GM21786 (cell line): ENCODE data around the gene SMIM10L1.
A peak's percentile ranks its signal among the peaks of the same experiment; 100 is the strongest.

ENCODE experiments used
- ATAC-seq: cut with Tn5 transposase; IDR thresholded peaks from one replicate; pipeline ENCODE4 v1.9.1; 2021; ENCODE audit not compliant: unreplicated experiment

SMIM10L1 gene

DNA sequence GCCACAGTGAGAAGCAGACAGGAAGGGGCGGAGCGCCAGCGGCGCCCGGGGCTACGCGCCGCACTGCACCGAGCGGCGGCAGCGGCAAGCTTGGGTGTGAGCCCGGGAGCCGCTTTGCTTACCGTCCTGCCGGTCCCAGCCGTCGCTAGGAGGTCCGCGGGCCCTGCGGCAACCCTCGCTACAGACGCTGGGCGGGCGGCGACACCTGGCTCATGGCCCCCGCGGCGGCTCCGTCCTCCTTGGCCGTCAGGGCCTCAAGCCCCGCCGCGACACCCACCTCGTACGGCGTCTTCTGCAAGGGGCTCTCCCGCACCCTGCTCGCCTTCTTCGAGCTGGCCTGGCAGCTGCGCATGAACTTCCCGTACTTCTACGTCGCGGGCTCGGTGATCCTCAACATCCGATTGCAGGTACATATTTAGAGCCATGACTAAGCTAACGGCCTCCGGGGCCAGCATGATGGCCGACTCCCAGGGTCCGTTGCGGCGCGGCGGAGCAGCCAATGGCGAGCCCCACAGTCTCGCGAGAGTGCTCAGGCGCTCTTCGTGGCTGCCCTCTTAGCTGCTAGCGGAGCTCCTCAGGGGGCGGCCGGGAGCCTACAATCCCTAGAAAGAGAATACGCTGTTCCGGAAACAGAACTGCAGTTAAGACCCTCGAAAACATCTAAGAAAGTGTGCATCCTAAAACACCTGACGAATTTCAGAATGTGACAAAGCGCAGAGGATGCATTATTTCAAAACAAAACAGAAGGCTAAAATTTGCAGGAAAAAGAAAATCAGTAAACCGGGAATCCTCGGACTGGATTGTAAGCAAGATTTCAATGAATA lies at the start of gene SMIM10L1:
TSS of gene SMIM10L1 (plus strand) at position 50 of the 824 bp plus-strand sequence. CDS start at position 213, 163 bp downstream.
- ATAC-seq: peak; percentile 96

GRCh38 chr12:11130382-11130781 lies 40.6 kb upstream of the SMIM10L1 start:
- ATAC-seq: no peak

GRCh38 chr12:11130999-11131398 lies 40.0 kb upstream of the SMIM10L1 start:
- ATAC-seq: no peak

DNA sequence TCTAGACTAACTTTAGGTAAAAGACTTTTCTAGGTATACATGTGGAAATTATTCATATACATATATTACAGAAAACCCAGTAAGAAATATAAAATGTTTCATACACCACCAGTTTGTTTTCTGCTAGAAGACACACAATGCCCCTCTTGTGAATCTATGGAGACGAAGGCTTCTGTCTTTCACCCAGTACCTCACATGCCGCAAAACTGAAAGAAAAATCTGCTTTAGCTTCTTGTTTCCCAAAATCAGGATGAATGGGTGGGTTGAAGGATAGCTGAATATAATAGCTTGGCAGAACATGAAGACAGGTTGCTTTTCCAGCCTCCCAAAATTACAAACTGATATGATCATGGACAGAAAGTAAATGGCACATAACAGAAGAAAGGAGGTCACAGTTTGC lies 37.8 kb upstream of the SMIM10L1 start:
- ATAC-seq: no peak

DNA sequence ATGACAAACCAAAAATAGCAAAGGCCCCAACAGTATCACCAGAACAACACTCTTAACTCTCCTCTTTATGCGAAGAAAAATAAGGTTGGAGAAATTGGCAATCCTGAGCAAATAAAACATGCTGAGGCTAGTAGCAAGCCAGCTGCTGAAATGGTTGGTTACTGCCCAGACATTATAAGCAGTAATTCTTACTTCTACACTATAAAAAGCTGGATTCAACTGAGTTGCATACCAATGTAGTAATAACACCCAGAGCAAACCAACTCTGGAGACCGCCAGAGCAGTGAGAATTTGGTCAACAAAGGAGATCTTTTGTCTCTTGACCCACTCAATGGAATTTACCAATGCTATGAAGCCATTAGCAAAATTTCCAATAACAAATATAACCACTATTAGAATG lies 37.2 kb upstream of the SMIM10L1 start:
- no peak for ATAC-seq

DNA sequence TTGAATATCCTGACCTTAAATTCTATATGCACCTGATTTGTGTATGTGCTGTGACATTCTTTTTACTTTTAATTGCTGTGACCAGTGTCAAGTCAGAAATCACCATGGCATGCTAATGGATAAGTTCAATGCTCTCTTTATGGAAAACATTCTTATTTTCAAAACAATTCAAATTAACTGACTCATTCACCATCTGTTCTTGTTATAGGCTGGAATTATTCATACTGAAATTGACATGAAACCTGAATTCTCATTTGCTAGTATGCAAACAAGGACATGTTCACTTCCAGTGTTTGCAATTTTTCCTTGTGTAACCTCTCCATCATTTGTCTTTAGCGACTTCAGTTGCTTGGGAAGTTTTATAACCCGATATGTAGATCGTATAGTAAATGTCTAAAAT lies 36.7 kb upstream of the SMIM10L1 start, which contains the start of gene TAS2R30:
TSS of gene TAS2R30 (minus strand) at position 340 of the 400 bp plus-strand sequence. CDS start 400 bp downstream, outside the sequence.
- ATAC-seq: no peak

DNA sequence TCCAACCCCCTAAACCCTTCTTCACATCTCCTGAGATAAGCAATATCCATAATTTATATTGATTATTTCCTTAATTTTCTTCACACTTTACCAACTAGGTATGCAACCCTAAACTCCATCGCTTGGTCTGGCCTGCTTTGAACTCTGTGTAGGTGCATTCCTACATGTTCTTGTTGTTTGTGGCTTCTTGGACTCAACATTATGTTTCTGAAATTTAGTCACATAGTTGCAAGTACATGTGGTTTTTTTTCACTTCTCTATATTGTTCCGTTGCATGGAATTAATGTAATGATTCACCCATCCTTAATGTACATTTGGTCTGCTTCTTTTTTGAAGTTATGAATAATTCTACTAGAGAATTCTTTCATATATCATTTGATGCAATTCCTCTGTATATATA lies 34.9 kb upstream of the SMIM10L1 start:
- ATAC-seq: no peak

- ATAC-seq: no peak
These were observed 27.6 kb upstream of the SMIM10L1 start for GRCh38 chr12:11143352-11143751.

- no peak for ATAC-seq
These were observed 26.7 kb upstream of the SMIM10L1 start for GRCh38 chr12:11144297-11144696.

GRCh38 chr12:11147420-11147819 lies 23.6 kb upstream of the SMIM10L1 start:
- no peak for ATAC-seq

- ATAC-seq: no peak
These were observed 20.2 kb upstream of the SMIM10L1 start for GRCh38 chr12:11150832-11151231.

GRCh38 chr12:11152725-11153124 lies 18.3 kb upstream of the SMIM10L1 start:
- ATAC-seq: no peak

DNA sequence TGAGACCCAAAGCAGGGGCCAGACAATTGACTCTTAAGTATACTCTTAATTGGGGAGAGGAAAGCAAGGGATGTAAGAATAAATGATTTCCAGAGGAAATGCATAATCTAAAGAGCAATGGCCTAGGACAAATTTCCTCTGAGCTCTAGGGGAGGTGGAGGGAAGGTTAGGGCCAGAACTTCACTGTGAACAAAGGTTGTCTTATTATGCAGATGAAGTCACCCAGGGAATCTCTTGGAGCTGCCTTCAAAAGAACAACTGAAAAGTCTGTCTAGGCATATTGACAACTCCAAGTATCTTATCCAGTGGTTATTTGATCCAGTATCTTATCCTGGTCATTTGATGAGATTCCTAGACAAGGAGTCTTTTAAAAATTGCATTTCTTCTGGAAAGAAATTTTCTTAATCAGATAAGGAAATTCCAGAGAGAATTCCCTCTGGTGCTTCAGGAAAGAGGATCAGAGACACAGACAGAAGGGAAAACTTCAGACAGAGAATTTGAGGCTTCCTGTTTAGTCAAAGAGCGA lies 16.5 kb upstream of the SMIM10L1 start:
- ATAC-seq: no peak

DNA sequence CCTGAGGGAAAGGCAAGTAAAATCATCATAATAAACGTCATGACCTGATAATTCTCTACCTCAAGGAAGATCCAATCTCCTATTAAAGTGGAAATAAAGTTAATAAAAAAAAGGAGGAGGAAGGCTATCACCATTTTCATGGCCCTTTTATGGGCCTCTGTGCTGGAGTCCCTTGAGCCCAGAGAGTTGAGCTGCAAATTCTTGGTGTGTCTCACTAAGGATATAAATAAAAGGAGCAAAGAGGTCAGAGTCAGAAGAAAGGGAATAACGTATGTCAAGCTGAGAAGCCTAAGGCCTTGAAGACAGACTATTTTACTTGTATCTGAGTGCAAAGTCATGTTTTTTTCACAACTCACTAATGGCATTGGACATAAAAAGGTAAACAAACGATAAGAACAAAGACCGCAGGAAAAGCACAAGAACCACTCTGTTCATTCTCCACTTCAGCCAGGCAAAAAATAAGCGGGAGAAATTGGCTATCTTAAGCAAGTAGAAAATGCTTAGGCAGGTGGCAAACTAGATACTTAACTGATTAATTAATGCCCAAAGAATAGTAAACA lies 12.0 kb upstream of the SMIM10L1 start:
- no peak for ATAC-seq

DNA sequence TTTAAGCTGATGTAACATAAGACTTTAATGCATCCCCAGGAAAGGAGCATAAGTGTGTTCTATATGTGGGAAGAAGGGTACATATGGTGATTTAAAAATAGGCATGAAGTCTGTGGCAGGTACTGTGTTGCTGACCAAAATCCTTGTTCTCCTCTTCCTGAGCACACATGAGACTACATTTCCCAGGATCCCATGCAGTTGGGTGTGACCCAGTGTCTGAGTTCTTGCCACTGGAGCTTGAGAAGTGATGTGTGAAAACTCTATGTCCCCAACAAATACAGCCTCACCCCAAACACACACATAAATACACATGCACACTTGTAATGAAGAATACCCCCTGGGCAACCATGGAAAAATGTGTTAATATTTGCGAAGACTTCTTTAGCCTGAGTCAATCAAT lies 8.5 kb upstream of the SMIM10L1 start:
- no peak for ATAC-seq

DNA sequence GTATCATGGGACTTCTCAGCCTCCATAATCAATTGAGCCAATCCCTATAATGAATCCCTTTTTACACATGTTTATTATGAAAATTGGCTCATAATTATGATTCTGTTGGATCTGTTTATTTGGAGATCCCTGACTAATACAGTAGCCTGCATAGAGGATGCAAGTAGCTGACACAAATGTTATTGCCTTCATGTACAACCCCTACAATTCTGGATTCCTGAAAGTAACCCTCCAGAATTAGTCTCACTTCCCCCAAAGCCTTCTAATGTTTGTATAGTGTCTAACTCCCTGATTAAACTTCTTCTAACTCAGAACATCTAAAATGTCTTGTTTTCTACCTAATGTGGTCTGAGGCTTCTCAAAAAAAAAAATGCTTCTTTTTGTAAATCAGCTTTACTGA lies 6.6 kb upstream of the SMIM10L1 start:
- no peak for ATAC-seq

DNA sequence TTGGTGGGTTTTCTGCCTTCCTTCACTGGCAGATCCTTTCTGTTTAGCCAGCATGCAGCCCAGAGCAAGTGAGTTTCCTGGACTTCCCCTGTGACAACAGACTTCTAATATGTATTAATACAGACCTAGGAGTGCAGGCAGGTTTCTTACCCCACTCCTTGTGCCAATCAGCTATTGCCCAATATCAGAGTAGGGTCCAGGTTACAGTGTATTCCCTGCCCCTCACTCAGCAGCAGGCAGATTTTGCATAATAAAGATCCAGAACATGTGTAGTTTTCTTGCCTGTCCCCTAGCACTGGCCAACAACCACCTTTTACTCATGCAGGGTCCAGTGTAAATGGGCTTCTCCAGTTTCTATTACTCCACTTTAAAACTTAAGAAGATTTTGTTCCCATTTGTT lies 4.7 kb upstream of the SMIM10L1 start:
- no peak for ATAC-seq

DNA sequence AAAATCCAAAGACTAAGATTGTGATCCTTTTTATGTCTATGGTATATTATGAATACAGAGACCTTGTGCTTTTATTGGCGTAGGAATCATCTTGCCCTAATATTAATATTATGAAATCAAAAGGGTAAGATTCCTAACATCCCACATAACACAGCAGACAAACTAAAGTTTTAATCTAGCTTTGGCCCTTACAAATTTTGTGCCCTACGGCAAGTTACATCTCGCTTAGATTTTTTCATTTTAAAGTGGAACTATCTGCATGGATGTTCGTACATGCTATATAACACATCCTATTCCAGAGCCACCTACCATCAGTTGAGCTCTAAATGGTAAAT lies 217 bp upstream of the SMIM10L1 start:
- ATAC-seq: no peak

DNA sequence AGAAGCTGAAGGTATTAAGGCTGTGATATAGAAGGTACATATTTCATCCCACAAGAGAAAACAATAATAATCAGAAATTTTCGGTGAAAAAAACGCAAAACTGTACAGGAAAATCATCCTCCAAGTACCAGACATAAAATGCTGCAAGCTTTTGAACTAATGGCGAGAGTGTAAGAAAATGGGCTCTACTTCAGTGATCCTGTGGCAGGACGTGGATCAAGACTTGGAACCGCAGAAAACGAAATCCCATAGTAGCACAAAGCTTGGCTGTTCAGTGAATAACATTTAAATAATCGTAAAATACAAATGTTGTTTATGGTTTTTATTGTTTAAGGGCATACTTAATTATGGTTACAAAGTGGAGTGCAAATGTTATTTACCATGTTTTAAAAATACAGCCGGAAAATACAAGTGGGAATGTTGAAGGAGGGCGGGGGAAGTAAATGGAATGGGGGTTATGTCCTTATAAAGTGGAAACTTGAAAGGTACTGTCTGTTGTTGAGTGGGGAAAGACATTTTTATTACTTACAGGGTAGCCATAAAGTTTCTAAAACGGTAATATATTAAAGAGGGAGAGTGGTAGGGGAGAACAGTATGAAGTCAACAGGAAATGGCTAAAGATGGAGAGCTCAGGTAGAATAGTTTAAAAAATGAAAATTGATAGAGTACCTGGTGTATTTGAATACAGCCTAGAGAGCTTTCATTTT lies 1.1 kb downstream of the SMIM10L1 start:
- no peak for ATAC-seq

GRCh38 chr12:11174022-11174421 lies 3.0 kb downstream of the SMIM10L1 start:
- no peak for ATAC-seq

- no peak for ATAC-seq
These were observed 7.3 kb downstream of the SMIM10L1 start for GRCh38 chr12:11178250-11178649.

DNA sequence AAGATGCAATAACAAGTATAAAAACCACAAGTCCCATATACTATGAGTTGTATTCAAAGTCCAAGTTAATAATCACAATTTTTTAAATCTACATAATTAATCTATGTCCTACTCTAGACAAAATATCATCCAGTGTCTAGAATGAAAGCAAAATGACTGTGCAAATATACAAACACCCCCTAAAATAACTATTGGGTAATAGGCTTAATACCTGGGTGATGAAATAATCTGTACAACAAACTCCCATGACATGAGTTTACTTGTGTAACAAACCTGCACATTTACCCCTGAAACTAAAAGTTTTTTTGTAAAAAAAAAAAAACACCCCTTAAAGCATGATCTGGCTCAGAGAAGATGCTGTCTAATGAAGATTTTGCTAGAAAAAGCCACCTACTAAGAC lies 11.5 kb downstream of the SMIM10L1 start:
- no peak for ATAC-seq
